IMR-90 (cell line): ENCODE measurements around the gene HOXC5. TPM values are rescaled to one million over a fixed set of nuclear protein-coding genes. Genes with fewer than 3 reads are reported as not detected.
A peak's percentile ranks its signal among the peaks of the same experiment; 100 is the strongest.

Source experiments
- ATAC-seq: fragments of 200-7000 bp; cut with Tn5 transposase; 2 replicates; pipeline ENCODE4 v1.9.1; 2020; ENCODE audit warnings: low read depth, mild to moderate bottlenecking, moderate library complexity
- BruUV-seq: library from RNA; stranded (reverse); fragments of 400-500 nt; replicated peaks from 2 replicates; lab custom pipeline; 2021; lab: Mats Ljungman, UMichigan
- CTCF ChIA-PET: fragments of 300-600 bp; formaldehyde crosslinking; extraction: SDS; loops from one replicate; lab custom pipeline; 2021; ENCODE audit warnings: antibody characterized with exemption; lab: Yijun Ruan, JAX
- POLR2A ChIA-PET: fragments of 300-600 bp; sonication (Branson Sonifier 250); formaldehyde crosslinking; loops from one replicate; lab custom pipeline; 2022; ENCODE audit warnings: antibody characterized with exemption; ENCODE audit not compliant: unreplicated experiment; lab: Charles Lee
- DNase-seq: peaks from one replicate; pipeline ENCODE4 v3.0.0; 2013
- H2AFZ ChIP-seq: replicated peaks from 2 replicates; pipeline ENCODE3; 2013; ENCODE audit warnings: low read length, mild to moderate bottlenecking; ENCODE audit not compliant: poor library complexity
- H2AK5ac ChIP-seq: 2 replicates; pipeline ENCODE4 v1.6.1; 2013; ENCODE audit warnings: low read depth, low read length, inconsistent platforms
- H2AK9ac ChIP-seq: replicated peaks from 2 replicates; pipeline ENCODE3; 2013; ENCODE audit warnings: mild to moderate bottlenecking, low read depth, low read length, moderate library complexity; ENCODE audit not compliant: poor library complexity
- H2BK120ac ChIP-seq: 2 replicates; pipeline ENCODE4 v1.6.1; 2013; ENCODE audit warnings: low read depth, low read length, inconsistent platforms
- H2BK15ac ChIP-seq: 3 replicates; pipeline ENCODE4 v1.6.1; 2013; ENCODE audit warnings: low read depth, low read length, inconsistent platforms
- H2BK20ac ChIP-seq: 2 replicates; pipeline ENCODE4 v1.6.1; 2013; ENCODE audit warnings: low read depth, mild to moderate bottlenecking, inconsistent platforms, low read length, moderate library complexity
- H2BK5ac ChIP-seq: 2 replicates; pipeline ENCODE4 v1.6.1; 2013; ENCODE audit warnings: mild to moderate bottlenecking, low read depth, low read length, inconsistent platforms; ENCODE audit not compliant: poor library complexity, severe bottlenecking
- H3K14ac ChIP-seq: replicated peaks from 2 replicates; pipeline ENCODE4 v1.6.1; 2013; ENCODE audit warnings: low read depth, low read length, inconsistent platforms
- H3K18ac ChIP-seq: 2 replicates; pipeline ENCODE4 v1.6.1; 2013; ENCODE audit warnings: low read depth, low read length, control low read depth
- H3K23ac ChIP-seq: 2 replicates; pipeline ENCODE4 v1.6.1; 2013; ENCODE audit warnings: low read depth, low read length, inconsistent platforms
- H3K27ac ChIP-seq: 2 replicates; pipeline ENCODE4 v1.5.1; 2013; ENCODE audit warnings: mild to moderate bottlenecking, control low read depth, low read length; ENCODE audit not compliant: insufficient read depth
- H3K27me3 ChIP-seq: 2 replicates; pipeline ENCODE4 v1.6.1; 2013; ENCODE audit warnings: low read length; ENCODE audit not compliant: control insufficient read depth, insufficient read depth
- H3K36me3 ChIP-seq: 2 replicates; pipeline ENCODE4 v1.6.1; 2013; ENCODE audit warnings: low read length, mixed read lengths; ENCODE audit not compliant: control insufficient read depth, insufficient read depth
- H3K4ac ChIP-seq: 2 replicates; pipeline ENCODE4 v1.6.1; 2013; ENCODE audit warnings: low read depth, low read length, inconsistent platforms
- H3K4me1 ChIP-seq: 2 replicates; pipeline ENCODE4 v1.6.1; 2013; ENCODE audit warnings: low read length, mixed read lengths; ENCODE audit not compliant: control insufficient read depth, insufficient read depth
- H3K4me2 ChIP-seq: 2 replicates; pipeline ENCODE4 v1.6.1; 2013; ENCODE audit warnings: low read depth, mild to moderate bottlenecking, control low read depth, low read length, moderate library complexity
- H3K4me3 ChIP-seq: 2 replicates; pipeline ENCODE4 v1.5.1; 2013; ENCODE audit warnings: low read depth, mild to moderate bottlenecking, control low read depth, low read length, moderate library complexity; ENCODE audit not compliant: insufficient read depth
- H3K56ac ChIP-seq: 2 replicates; pipeline ENCODE4 v1.6.1; 2013; ENCODE audit warnings: low read length, inconsistent platforms; ENCODE audit not compliant: insufficient read depth; ENCODE audit errors: extremely low read depth
- H3K79me1 ChIP-seq, 2 experiments: 2 replicates each; pipeline ENCODE4 v1.6.1; 2013; ENCODE audit warnings: low read length in 2 of 2, inconsistent platforms in 1 of 2, low read depth in 1 of 2
- H3K9ac ChIP-seq: 2 replicates; pipeline ENCODE4 v1.6.1; 2013; ENCODE audit warnings: low read depth, low read length, control low read depth
- H3K9me1 ChIP-seq: 2 replicates; pipeline ENCODE4 v1.6.1; 2013; ENCODE audit warnings: low read length, inconsistent platforms; ENCODE audit not compliant: insufficient read depth
- H3K9me3 ChIP-seq: 2 replicates; pipeline ENCODE4 v1.6.1; 2013; ENCODE audit warnings: low read length; ENCODE audit not compliant: control insufficient read depth, insufficient read depth
- H4K20me1 ChIP-seq: 2 replicates; pipeline ENCODE4 v1.6.1; 2013; ENCODE audit warnings: low read length, inconsistent platforms; ENCODE audit not compliant: insufficient read depth
- H4K5ac ChIP-seq: 2 replicates; pipeline ENCODE4 v1.6.1; 2013; ENCODE audit warnings: mild to moderate bottlenecking, low read depth, low read length, control low read depth
- H4K8ac ChIP-seq, 2 experiments: 2 replicates each; pipeline ENCODE4 v1.6.1; 2013; ENCODE audit warnings: low read depth in 2 of 2, low read length in 2 of 2, control low read depth in 1 of 2, inconsistent platforms in 1 of 2
- H4K91ac ChIP-seq: 2 replicates; pipeline ENCODE4 v1.6.1; 2013; ENCODE audit warnings: low read depth, low read length, inconsistent platforms; ENCODE audit not compliant: insufficient read depth
- CEBPB ChIP-seq: IDR thresholded peaks from 2 replicates; pipeline ENCODE4 v1.6.1; 2012; ENCODE audit warnings: low read depth, low read length, improper control_type of control experiment
- MAZ ChIP-seq: IDR thresholded peaks from 2 replicates; pipeline ENCODE4 v1.6.1; 2012; ENCODE audit warnings: low read depth, mild to moderate bottlenecking, low read length, improper control_type of control experiment, moderate library complexity, borderline replicate concordance
- NFE2L2 ChIP-seq: fragments of 150-350 bp; IDR thresholded peaks from 2 replicates; pipeline ENCODE4 v1.6.1; 2016; ENCODE audit warnings: low read depth, mild to moderate bottlenecking, low read length
- POLR2A ChIP-seq: IDR thresholded peaks from 2 replicates; pipeline ENCODE4 v1.6.1; 2012; ENCODE audit warnings: mild to moderate bottlenecking, low read depth, low read length
- WGBS, 2 experiments: methylation state at CpG; one replicate each; pipeline versions ENCODE4 v1.1.5 to v1.1.7; 2013; ENCODE audit warnings: missing lambda C conversion rate in 2 of 2; ENCODE audit not compliant: insufficient read length in 1 of 2; ENCODE audit errors: extremely low coverage in 2 of 2; 5-methylcytosine and 5-hydroxymethylcytosine counted together
- dilution Hi-C: fragments of 300-500 bp; cut with HindIII; formaldehyde crosslinking; loops from one replicate; pipeline ENCODE4 v1.14.3; 2018; ENCODE audit warnings: low sequenced_read_pairs; ENCODE audit not compliant: unreplicated experiment
- in situ Hi-C: fragments of 300-500 bp; cut with MboI; formaldehyde crosslinking; loops from 3 replicates; pipeline ENCODE4 v1.14.3; 2019; ENCODE audit warnings: low sequenced_read_pairs, inconsistent platforms, mixed read lengths
- intact Hi-C: fragments of 100-400 bp; cut with micrococcal nuclease; formaldehyde crosslinking; loops from 2 replicates; pipeline ENCODE4 v1.10.0; 2022
- polyA plus RNA-seq, 3 experiments: library from polyadenylated mRNA; depleted of rRNA; stranded (reverse); fragments of >200 nt; gene quantifications; 2 replicates each; pipeline ENCODE4 v1.2.3, GENCODE V29; 2012; ENCODE audit warnings: low replicate concordance in 1 of 3
- total RNA-seq: library from RNA; depleted of rRNA; stranded (reverse); fragments of >200 nt; gene quantifications from 2 replicates; pipeline ENCODE4 v1.2.3, GENCODE V29; 2012
- TF ChIP-seq, protein P1 (sequence below): conservative IDR thresholded peaks from 2 replicates; pipeline ENCODE4 v1.5.1; 2012; ENCODE audit warnings: mild to moderate bottlenecking, low read depth, low read length, improper control_type of control experiment

The HOXC5 gene
- total and polyA plus RNA-seq, 2 of the 4 experiments (the other 2 are of a cell fraction) = not detected

DNA sequence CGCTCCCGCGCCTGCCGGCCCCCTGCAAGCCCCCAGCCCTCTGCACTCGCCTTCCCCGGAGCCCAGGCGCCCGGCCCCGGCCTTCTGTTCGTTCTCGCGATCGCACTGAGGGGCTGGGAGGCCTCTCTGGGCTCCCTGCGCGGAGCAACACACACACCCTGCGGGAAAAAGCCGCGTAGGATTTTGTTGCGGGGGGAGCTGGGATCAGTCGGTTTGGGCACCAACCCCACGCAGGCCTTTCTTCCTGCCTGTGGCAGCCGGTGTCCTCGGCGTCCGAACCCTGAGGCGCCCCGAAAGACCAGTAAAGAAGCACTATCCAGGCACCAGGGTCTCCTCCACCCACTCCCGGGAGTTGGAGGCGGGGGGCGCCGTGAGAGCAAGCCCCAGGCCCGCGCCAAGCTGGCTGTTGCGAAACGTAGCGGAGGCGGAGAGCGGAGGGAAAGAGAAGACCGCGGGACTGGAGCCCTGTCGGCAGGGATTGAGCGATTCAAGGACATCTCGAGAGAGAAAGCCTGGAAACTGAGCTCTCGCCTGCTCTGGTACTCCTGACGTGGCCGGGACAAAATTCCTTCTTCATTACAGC lies 1.9 kb upstream of the HOXC5 start:
- Histone ChIP-seq H3K18ac (no peak overlapping the region), H2BK5ac (no peak overlapping the region), H3K56ac (no peak overlapping the region), H2BK15ac (no peak overlapping the region), H4K20me1 (no peaks in the 10 kb centered on the region), H3K27me3 (peaks cover 86% of the 10 kb centered on the region), H2BK20ac (no peak overlapping the region), H4K91ac (no peak overlapping the region), H2AFZ (no peak overlapping the region), H3K27ac (no peak overlapping the region), H3K4ac (no peak overlapping the region), H3K36me3 (no peaks in the 10 kb centered on the region), H3K4me3 (no peak overlapping the region), H4K8ac (no peak overlapping the region), H3K9me3 (peaks cover 11% of the 10 kb centered on the region), H3K23ac (no peak overlapping the region), H3K4me1 (no peaks in the 10 kb centered on the region), H2BK120ac (no peak overlapping the region), H3K14ac (no peak overlapping the region), H2AK5ac (no peak overlapping the region), H2AK9ac (peak overlapping the region; percentile 1), H3K9ac (no peak overlapping the region), H4K5ac (no peak overlapping the region), H3K4me2 (0 out of 2 replicates have a peak overlapping the region, but pooled peaks have one; percentile 27), H3K79me1 (no peaks in the 10 kb centered on the region), H3K9me1 (no peaks in the 10 kb centered on the region)
- 0% methylated on average over 3 of the region's 46 CpGs; no CpG with 5 or more reads in 1 of the 2 experiments for WGBS, 2 experiments
- intact Hi-C loops = no loop called here
- CTCF ChIA-PET = no interaction called here
- POLR2A ChIA-PET = no interaction called here
- TF ChIP-seq NFE2L2 (no peak), POLR2A (no peak), MAZ (no peak), CEBPB (peak; percentile 54)
- TF ChIP-seq, protein P1, sequence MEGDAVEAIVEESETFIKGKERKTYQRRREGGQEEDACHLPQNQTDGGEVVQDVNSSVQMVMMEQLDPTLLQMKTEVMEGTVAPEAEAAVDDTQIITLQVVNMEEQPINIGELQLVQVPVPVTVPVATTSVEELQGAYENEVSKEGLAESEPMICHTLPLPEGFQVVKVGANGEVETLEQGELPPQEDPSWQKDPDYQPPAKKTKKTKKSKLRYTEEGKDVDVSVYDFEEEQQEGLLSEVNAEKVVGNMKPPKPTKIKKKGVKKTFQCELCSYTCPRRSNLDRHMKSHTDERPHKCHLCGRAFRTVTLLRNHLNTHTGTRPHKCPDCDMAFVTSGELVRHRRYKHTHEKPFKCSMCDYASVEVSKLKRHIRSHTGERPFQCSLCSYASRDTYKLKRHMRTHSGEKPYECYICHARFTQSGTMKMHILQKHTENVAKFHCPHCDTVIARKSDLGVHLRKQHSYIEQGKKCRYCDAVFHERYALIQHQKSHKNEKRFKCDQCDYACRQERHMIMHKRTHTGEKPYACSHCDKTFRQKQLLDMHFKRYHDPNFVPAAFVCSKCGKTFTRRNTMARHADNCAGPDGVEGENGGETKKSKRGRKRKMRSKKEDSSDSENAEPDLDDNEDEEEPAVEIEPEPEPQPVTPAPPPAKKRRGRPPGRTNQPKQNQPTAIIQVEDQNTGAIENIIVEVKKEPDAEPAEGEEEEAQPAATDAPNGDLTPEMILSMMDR = no peak
- in situ Hi-C loops = no loop called here
- BruUV-seq = no TSS peak
- ATAC-seq (no peak), DNase-seq (peak; percentile 19)
- dilution Hi-C loops = no loop called here
